GM18502 (cell line): Measurements from ENCODE around the gene COMMD9.

Experiments
- ATAC-seq: cut with Tn5 transposase; IDR thresholded peaks from one replicate; pipeline ENCODE4 v1.9.1; 2021; ENCODE audit warnings: mild to moderate bottlenecking; ENCODE audit not compliant: unreplicated experiment, poor library complexity

COMMD9 gene

DNA sequence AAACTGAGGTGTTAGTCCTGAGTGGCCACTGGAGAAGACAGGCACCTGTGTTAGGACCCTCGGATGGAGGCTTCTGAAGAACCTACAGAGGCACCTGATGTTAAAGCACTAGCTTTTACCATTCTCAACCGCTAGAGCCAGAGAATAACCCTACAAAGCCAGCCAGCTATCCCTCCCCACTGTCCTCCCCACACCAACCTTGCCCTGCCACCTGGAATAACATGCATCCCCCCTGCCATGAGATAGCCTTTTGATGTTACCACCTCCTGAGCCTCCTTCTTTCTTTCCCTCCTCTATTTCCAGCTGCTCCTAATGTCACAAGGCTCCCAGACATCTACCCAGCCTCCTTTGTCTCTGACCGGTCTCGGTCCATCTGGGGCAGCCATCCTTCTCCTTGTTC lies 28.1 kb downstream of the COMMD9 start:
- ATAC-seq: no peak

DNA sequence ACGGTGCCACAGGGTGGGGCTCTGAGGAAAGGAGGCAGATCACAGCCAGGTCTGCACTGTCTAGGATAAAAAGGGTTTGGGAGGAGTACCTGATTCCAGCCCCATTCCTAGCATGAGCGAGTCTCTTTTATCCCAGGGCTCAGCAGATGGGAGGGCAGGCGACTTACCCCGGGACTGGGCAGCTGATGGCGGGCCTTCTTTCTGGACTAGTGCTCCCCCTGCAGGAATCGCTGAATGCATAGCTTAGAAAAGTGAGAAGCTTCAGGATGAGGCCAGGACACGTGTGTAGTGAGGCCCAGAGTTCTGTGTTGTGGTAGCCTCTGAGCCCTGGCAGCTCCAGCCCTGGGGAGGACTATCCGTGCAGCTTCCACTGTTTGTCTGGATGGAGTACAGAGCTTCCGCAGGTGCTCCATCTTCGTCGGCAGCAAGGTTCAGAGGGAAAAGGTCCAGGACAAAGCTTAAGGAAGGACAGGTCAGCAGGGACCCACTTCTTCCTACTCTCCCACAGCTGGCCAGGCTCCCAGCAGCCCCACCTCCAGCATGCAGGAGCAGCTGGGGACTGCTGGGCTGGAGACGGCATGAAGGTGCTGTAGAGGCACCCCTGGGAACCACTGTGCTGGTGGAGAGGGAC lies 30.4 kb downstream of the COMMD9 start:
- ATAC-seq: no peak

DNA sequence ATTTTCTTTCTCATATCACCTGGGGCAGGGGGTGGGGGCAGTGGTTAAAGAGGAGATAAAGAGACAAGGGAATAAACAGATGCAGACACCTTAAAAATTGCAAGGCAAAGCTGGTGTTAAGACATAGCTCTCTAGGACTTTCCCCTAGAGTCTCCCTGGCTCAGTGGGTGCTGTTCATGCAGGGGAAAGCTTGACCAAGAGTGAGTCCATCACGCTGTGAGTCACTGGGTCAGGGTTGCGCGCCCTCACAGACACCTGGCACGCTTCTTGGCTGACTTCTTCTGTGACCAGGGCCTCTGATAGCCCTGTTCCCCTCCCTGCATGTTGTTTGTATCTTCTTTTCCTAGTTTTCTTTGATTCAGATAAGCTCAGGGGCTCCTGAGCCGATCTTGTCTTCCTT lies 31.9 kb downstream of the COMMD9 start:
- no peak for ATAC-seq

DNA sequence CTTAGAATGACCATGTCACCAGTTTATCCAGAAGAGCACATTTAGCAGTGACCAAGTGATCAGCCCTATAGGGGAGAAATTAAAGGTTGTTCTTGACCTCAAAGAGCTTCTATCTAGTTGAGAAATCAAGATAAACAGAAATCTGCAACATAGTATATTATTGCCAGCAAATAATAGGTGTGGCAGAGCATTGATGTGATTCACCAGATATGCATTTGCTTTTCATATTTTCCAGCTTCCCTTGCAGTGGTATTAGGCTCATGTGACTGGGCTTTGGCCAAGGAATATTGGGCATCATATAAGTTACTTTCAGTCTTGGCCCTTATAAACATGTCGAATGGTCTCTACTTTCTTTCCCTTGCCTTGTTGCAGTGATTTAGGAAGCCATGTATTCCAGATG lies 34.5 kb downstream of the COMMD9 start:
- no peak for ATAC-seq

DNA sequence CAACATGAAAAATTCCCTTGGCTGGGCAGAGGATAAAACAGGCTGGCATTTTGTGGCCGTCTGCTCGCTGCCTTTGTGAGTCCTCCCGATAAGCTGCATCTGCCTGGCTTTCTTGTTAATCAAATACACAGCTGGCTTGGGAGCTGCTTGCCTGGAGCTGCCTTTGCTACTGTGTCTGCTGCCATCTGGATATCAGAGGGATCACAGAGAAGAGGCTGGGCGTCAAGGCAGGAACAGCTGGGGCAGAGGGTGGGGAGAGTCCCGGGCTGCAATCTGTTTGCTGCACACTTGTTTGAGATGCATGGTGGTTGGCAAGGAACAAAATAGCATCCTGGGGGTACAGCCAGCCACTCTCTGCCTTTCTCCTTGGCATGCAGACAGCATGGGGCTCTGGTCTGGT lies 36.0 kb downstream of the COMMD9 start:
- no peak for ATAC-seq

DNA sequence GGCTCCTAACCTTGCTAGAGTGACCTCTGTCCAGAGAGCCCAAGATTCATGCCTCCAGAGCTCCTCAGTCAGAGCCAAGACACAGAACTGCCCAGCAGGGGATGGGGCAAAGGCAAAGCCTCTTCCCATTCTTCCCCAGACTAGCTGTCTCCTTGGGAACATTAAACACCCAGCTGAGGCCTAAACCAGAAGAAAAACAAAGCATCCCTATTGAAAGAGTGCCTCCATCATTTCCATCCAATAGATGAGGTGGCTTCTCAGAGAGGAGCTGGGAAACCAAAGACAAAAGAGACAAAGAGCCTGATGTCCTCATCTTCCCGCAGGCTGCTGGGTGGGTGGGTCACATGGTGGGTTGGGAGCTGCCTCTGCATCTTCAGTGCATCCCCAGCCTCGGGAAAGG lies 37.4 kb downstream of the COMMD9 start:
- ATAC-seq: no peak

DNA sequence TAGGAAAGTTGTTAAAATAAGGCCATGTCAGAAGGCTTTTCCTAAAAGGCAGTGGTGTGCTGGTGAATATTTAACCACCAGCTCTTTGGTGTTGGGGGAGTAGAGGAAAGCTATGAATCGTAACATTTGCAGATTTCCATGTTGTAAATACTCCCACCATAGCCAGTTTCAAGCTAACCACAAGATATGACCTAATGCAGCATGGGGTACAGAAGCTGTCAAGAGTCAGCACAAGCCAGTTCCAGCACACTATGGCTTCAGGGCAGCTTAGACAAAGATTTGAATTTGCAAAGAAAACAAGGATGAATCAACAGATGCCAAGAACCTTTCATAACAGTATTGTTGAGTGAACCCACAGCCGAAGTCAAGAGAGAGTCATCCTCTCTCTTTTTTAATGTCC lies 40.0 kb downstream of the COMMD9 start:
- no peak for ATAC-seq

DNA sequence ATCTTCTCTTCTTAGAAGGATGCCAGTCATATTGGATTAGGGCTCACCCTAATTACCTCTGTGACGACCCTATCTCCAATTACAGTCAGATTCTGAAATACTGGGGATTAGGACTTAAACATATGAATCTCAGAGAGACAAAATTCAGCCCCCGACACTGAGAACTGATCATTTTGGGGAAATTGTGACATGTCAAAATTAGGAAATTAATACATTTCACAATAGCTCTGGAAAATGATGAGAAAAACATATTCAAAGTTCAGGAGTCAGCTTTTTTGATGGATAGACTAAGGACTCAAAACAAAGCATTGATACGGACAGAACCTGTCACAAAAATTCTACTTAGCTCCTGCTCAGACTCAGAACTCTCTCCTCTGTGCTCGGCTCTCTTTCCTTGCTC lies 40.8 kb downstream of the COMMD9 start:
- ATAC-seq: no peak

DNA sequence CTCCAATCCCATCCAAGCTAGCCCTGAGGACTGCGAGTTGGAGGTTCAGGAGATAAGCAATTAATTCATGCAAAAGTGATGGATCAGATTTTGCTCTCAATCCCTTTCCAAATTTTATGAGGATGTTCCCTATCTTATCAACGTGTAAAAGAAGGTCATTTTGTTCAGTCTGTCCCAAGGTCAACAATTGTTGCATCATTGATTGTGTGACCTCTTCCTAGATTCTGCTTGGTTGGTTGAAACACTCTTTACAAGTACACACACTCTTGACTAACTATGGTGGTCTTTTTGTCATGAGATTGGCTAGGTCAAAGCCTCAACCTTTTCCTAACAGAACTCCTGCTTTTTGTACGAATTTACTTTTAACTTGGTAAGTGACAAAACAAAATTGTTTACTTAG lies 41.7 kb downstream of the COMMD9 start:
- no peak for ATAC-seq

DNA sequence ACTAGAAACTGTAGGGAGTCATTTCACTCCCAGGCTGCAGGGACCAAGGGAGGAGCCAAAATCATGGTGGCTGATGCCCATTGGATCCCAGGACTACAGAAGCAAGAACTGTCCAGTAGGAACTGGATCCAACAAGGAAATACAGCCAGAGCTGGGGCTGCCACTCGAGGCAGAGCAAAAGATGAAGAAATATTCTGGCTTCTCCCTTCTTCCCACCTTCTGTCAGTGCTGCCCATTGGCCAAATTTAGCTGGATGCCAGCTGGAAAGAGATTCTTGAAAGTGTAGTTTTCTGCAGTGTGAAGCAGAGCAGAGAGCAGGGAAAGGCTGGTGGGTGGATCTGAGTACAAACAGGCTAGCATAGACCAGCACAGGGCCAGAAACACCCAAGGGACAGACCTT lies 45.6 kb downstream of the COMMD9 start:
- ATAC-seq: no peak

DNA sequence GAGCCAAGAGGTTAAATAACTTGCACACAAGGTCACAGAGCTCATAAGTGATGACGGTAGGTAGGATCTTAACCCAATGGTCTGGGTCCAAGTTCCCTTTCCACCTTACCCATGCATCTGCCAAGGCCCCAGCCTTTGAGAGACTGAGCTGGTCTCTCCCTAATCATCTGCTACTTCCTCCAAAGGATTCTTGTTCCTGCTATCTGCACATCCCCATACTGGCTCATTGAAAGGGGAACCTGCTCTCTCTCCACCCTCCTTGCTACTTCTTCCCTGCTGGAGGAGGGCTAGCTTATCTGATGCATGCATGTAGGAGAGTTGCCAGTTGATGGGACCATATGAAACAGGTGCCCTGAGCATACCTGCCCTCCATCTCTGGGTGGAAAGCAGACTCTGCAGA lies 47.7 kb downstream of the COMMD9 start:
- no peak for ATAC-seq

DNA sequence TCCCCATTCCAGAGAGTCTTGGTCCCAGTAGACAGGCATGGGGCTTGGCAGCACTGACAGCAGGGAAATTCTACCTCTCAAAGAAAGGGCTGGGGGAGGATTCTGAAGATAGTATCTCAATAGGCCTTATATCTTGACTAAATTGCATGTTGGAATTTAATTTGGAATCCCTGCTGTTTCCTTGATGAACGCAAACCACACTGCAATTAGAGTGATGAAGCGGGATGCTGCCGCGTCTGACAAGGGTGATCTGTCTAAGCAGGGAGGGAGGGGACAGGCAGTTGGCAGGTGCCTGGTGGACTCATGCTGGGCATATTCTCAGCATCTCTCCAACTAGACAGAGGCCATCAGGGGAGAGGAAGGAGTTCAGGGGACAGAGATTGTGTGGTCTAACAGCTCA lies 48.4 kb downstream of the COMMD9 start:
- no peak for ATAC-seq

DNA sequence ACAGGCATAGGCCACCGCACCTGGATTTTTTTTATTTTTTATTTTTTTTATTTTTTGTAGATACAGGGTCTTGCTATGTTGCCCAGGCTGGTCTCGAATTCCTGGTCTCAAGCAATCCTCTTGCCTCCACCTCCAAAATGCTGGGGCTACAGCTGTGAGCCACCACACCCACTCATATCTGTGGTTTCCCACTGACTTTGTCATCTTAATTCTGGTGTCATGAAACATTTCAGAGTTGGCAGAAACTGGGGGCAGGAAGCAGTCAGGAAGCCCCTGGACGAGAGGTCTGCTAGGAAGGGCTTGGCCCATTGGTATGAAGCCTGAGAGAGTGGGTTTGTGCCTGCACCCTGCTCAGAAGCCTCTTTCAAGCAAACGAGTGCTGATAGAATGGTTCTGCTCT lies 49.1 kb downstream of the COMMD9 start:
- ATAC-seq: no peak

DNA sequence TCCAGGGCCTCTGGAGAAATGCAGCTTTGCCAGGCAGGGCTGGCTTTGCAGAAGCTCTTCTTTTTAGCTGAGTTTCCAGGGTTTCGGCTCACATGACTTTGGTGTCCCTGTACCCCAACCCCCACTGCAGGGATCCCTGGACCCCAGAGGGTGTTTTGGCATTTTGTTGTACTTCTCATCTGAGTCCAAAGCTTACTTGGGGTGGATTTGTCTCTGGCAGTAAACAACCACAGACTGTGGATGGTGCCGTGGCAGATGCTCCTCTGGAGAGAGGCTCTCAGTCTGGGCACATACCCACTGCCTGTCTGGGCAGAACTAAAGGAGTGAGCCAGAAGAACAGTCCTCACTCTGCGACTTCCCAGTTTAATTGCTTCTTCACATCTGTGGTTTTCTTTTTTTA lies 49.6 kb downstream of the COMMD9 start:
- ATAC-seq: no peak

DNA sequence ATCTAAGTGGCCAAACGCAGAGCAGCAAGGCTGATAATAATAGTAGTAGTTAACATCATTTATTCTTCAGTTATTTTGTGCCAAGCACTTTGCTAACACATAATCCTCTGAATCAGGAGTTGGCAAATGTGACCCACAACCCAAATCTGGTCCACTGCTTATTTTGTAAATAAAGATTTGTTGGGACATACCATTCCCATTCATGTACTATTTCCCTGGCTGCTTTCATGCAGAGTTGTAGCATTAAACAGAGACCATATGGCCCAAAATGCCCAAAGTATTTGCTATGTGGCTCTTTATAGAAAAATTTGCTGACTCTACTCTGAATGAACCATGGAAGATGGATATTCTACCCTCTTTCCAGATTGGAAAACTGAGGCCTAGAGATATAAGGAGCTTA lies 50.3 kb downstream of the COMMD9 start:
- no peak for ATAC-seq

DNA sequence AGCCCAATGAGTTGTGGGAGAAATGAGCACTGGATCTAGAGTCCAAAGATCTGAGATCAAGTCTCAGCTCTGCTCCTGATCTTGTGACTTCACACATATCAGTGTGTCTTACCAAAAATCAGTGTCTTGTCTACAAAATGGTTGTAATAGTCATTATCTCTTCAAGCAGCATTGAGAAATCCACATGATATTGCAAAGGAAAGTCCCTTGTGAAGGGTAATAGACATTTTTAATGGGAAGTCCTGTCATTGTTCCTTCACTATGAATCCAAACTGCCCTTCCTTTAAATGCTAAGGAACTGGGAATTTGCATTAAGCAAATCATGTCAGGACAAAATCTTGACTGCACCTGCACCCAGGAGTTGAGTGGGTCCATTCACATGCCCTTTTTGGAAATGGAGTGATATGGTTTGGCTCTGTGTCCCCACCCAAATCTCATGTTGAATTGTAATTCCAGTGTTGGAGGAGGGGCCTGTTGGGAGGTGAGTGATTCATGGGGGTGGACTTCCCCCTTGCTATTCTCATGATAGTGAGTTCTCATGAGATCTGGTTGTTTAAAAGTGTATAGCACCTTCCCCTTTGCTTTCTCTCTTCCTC lies 51.1 kb downstream of the COMMD9 start:
- no peak for ATAC-seq

DNA sequence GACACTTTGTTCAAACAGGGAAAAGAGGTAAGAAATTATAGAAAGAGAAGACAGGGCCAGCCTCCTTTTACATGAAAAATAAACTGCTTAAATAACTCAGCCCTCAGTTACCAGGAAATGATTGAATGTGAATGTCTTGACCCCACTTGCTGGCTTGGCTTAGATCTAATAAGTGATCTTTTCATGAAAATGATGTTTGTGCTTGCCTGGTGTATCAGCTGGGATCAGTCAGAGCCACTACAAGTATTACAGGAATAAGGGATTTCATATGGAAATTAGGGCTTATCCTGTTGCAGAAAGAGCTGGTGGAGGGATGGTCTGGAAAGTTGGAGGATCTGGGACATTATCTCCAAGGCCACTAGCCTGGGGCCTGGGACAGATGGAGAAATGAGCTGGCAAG lies 51.8 kb downstream of the COMMD9 start:
- no peak for ATAC-seq

DNA sequence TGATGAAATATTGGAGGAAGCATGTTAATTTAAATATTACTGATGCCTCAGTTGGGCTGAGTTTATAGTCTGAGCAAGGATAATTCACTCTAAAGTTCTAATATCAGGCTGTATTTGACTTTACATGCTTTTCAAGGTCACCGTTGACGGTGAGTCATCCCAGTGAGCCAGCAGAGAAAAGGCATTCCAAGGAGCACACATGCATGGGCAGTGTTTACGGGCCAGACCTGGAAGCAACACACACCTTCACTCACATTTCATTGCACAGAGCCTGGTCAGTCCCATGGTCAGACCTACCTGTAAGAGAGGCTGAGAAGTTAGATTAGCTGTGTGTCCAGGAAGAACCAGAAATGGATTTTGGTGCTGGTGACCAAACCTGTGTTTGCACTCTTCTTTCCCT lies 53.5 kb downstream of the COMMD9 start:
- ATAC-seq: no peak

DNA sequence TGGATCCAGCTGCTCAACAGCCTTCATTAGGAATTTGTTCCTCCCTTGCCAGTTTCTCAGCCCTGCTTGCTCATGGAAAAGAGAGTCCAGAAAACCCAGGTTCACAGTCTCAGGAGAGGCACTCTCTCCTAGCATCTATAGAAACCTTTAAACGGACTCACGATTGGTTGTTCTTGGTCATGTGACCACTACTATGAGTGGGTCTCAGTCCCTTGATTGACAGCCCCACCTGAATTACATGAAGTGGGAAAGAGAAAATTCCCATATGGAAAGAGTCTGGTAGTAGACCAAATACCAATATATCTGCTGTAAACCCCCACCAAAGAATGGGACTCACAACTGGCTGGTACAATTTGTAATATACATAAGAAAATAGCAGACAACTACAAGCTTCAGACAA lies 54.4 kb downstream of the COMMD9 start:
- no peak for ATAC-seq

DNA sequence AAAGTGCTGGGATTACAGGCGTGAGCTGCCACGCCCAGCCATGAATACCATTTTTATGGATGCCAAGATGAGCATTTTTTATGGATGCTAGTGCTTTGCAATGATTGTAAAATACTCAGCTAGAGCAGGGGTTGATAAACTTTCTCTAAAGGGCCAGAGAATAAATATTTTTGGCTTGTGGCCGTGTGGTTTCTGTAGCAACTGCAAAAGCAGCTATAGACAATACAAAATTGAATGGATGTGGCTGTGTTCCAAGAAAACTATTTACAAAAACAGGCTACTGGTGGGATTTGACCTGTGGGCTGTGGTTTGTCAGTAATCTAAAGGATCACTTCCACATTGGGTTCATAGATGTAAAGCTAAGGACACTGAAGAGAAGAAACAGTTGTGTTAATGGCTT lies 56.0 kb downstream of the COMMD9 start:
- no peak for ATAC-seq

DNA sequence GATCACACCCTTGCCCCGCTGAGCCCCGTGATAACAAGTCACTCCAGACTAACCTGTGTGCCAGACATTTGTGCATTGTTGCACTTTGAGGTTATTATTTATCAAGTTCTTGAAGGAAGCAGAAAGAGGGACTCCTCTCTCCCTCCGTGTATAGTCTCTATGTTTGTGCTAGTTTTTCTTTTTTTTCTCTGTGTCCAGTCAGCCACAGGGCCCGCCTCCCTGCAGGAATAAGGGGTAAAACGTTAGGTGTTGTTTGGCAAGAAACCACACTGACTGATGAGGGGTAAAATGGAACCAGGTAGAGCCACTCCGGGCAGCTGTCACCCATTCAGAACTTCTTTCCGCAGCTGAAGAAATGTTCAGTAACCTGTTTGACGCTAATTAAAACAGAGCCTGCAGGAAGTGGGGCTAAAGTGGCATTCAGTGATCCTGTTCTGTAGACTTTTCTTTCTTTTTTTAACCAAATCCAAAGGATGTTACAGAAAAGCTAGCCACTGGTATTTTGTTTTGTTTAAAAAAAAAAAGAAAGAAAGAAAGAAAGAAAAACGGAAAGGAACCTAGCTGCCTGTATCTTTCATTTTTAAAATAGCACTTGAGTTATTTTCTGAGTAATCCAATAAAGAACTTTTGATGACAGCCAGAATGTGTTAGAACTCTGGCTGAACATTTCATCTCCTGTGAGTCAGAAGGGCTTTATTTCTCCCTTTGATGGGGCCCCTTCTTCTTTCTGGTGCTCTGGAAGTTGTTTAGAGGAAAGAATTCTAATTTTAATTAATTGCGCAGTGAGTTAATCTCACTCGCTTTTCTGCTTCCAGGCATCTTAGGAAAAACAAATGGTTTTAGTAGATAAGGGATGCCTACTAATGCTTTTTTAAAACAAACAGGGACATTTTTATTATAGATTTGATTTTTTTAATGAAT lies 58.2 kb downstream of the COMMD9 start:
- no peak for ATAC-seq
